K562 (cell line): ENCODE measurements around the gene NAT14. TPM values are rescaled to one million over a fixed set of nuclear protein-coding genes. Genes with fewer than 3 reads are reported as not detected.

Experiments
- ATAC-seq: fragments of 200-7000 bp; cut with Tn5 transposase; 3 replicates; pipeline ENCODE4 v1.9.1; 2020; ENCODE audit warnings: moderate library complexity
- BruUV-seq: library from RNA; stranded (reverse); fragments of 400-500 nt; replicated peaks from 2 replicates; lab custom pipeline; 2021; lab: Mats Ljungman, UMichigan
- CTCF ChIA-PET: fragments of 300-600 bp; formaldehyde crosslinking; extraction: SDS; loops from one replicate; lab custom pipeline; 2021; ENCODE audit warnings: low intra/inter-chr PET ratio; lab: Yijun Ruan, JAX
- POLR2A ChIA-PET: fragments of 300-600, 350-650 bp; sonication (Branson Sonifier 250); formaldehyde crosslinking; extraction: SDS; loops from one replicate; lab custom pipeline; 2021; ENCODE audit warnings: antibody characterized with exemption, inconsistent platforms; lab: Yijun Ruan, JAX
- DNase-seq, 4 experiments: peaks; one replicate each; pipeline versions ENCODE4 v3.0.0 to v3.0.0-alpha.2; 2011 to 2018; ENCODE audit warnings: low spot score in 3 of 4, mixed read lengths in 3 of 4; ENCODE audit errors: extremely low read depth in 1 of 4
- FAIRE-seq: peaks from 2 replicates; lab custom pipeline; 2011; peaks lifted over from hg19 to GRCh38; lab: Jason Lieb, UNC
- H2AFZ ChIP-seq: 2 replicates; pipeline ENCODE4 v1.6.0; 2011; ENCODE audit warnings: low read depth, low read length, control low read depth, inconsistent platforms
- H3K27ac ChIP-seq: fragments of 200-600 bp; 3 replicates; pipeline ENCODE4 v1.8.0; 2011; ENCODE audit warnings: low read depth, mild to moderate bottlenecking, control low read depth, inconsistent platforms, low read length, moderate library complexity, mixed read lengths; ENCODE audit errors: extremely low read depth
- H3K27me3 ChIP-seq, 2 experiments: fragments of 300-600 bp in 1 of 2; 2 replicates in 1 of 2; 3 replicates in 1 of 2; pipeline versions ENCODE4 v1.6.0 to v1.8.0; 2011; ENCODE audit warnings: inconsistent platforms in 2 of 2, low read length in 2 of 2, mild to moderate bottlenecking in 1 of 2, mixed read lengths in 1 of 2, moderate library complexity in 1 of 2; ENCODE audit not compliant: control insufficient read depth in 2 of 2, insufficient read depth in 2 of 2
- H3K36me3 ChIP-seq: fragments of 300-600 bp; 3 replicates; pipeline ENCODE4 v1.8.0; 2011; ENCODE audit warnings: mild to moderate bottlenecking, low read length, inconsistent platforms; ENCODE audit not compliant: control insufficient read depth, insufficient read depth
- H3K4me1 ChIP-seq, 2 experiments: fragments of 200-600 bp in 1 of 2; replicated peaks in 1 of 2; 2 replicates in 1 of 2; 3 replicates in 1 of 2; pipeline versions ENCODE4 v1.5.1 to v1.8.0; 2011; ENCODE audit warnings: inconsistent platforms in 2 of 2, low read length in 2 of 2, mild to moderate bottlenecking in 1 of 2, mixed read lengths in 1 of 2, moderate library complexity in 1 of 2; ENCODE audit not compliant: control insufficient read depth in 2 of 2, insufficient read depth in 2 of 2
- H3K4me2 ChIP-seq: 2 replicates; pipeline ENCODE4 v1.6.1; 2011; ENCODE audit warnings: low read length, control low read depth, inconsistent platforms, mixed read lengths; ENCODE audit not compliant: insufficient read depth
- H3K4me3 ChIP-seq: fragments of 200-600 bp; sonication (generic), shearing (Covaris generic); 2 replicates; pipeline ENCODE4 v1.5.1; 2016; ENCODE audit warnings: control low read depth, inconsistent platforms
- H3K79me2 ChIP-seq: fragments of 200-600 bp; 3 replicates; pipeline ENCODE4 v1.8.0; 2011; ENCODE audit warnings: low read length, inconsistent platforms; ENCODE audit not compliant: control insufficient read depth, insufficient read depth
- H3K9ac ChIP-seq, 2 experiments: 2 replicates each; pipeline versions ENCODE4 v1.6.0 to v1.6.1; 2011; ENCODE audit warnings: low read depth in 2 of 2, low read length in 2 of 2, control low read depth in 1 of 2, inconsistent platforms in 1 of 2, mild to moderate bottlenecking in 1 of 2, mixed read lengths in 1 of 2; ENCODE audit not compliant: insufficient read depth in 1 of 2
- H3K9me1 ChIP-seq: one replicate; pipeline ENCODE4 v1.6.0; 2011; ENCODE audit warnings: inconsistent platforms, mild to moderate bottlenecking, low read length, moderate library complexity; ENCODE audit not compliant: control insufficient read depth, insufficient read depth
- H3K9me3 ChIP-seq: replicated peaks from 2 replicates; pipeline ENCODE4 v1.5.1; 2011; ENCODE audit warnings: low read depth, low read length, inconsistent platforms; ENCODE audit not compliant: control insufficient read depth, insufficient read depth
- H4K20me1 ChIP-seq: replicated peaks from 2 replicates; pipeline ENCODE4 v1.6.1; 2011; ENCODE audit warnings: low read length, inconsistent platforms, mixed read lengths; ENCODE audit not compliant: control insufficient read depth, insufficient read depth
- CUX1 ChIP-seq: fragments of 200-800 bp; sonication (Bioruptor generic); IDR thresholded peaks from 2 replicates; pipeline ENCODE4 v1.6.1; 2016; ENCODE audit warnings: missing genetic modification characterization, missing compliant biosample characterization
- E2F6 ChIP-seq, 2 experiments: IDR thresholded peaks; 2 replicates each; pipeline ENCODE4 v1.6.1; 2011; ENCODE audit warnings: borderline replicate concordance in 1 of 2, control low read depth in 1 of 2, low read depth in 1 of 2, low read length in 1 of 2, mild to moderate bottlenecking in 1 of 2, mixed read lengths in 1 of 2, moderate library complexity in 1 of 2; ENCODE audit not compliant: insufficient read depth in 1 of 2, insufficient read length in 1 of 2, poor library complexity in 1 of 2, severe bottlenecking in 1 of 2; ENCODE audit errors: extremely low read depth in 1 of 2
- MNT ChIP-seq, 2 experiments: fragments of 450-650 bp; conservative IDR thresholded peaks; 2 replicates each; pipeline ENCODE4 v1.6.1; 2017; ENCODE audit warnings: mild to moderate bottlenecking in 2 of 2, moderate library complexity in 2 of 2
- PHTF2 ChIP-seq: fragments of 250-450 bp; sonication (Bioruptor Pico); IDR thresholded peaks from 2 replicates; pipeline ENCODE4 v1.5.0; 2021; ENCODE audit warnings: mild to moderate bottlenecking
- POLR2G ChIP-seq: fragments of 200-400 bp; formaldehyde crosslinking; IDR thresholded peaks from 2 replicates; pipeline ENCODE4 v1.6.1; 2017; ENCODE audit warnings: low read depth, mild to moderate bottlenecking, antibody characterized with exemption, low read length, moderate library complexity
- ZBTB7A ChIP-seq: IDR thresholded peaks from 2 replicates; pipeline ENCODE4 v1.6.1; 2011; ENCODE audit warnings: low read depth, mild to moderate bottlenecking, low read length, moderate library complexity, borderline replicate concordance; ENCODE audit not compliant: control insufficient read depth
- WGBS: fragments of 100-300 bp; shearing (Covaris generic); methylation state at CpG from one replicate; pipeline ENCODE4 v1.1.6; 2016; ENCODE audit warnings: low coverage, mixed read lengths; ENCODE audit not compliant: insufficient coverage; ENCODE audit errors: missing lambda C conversion rate; 5-methylcytosine and 5-hydroxymethylcytosine counted together
- in situ Hi-C: fragments of 300-500 bp; cut with MboI; formaldehyde crosslinking; loops from 4 replicates; pipeline ENCODE4 v1.15.0; 2018; ENCODE audit warnings: inconsistent platforms, mixed read lengths
- intact Hi-C: fragments of 100-400 bp; cut with micrococcal nuclease; formaldehyde crosslinking; loops from 2 replicates; pipeline ENCODE4 v1.14.2; 2022
- polyA plus RNA-seq, 8 experiments: library from polyadenylated mRNA; depleted of rRNA in 4 of 8; stranded (reverse) in 5 of 8; unstranded in 3 of 8; fragments of >200 nt; fragmentation: Nextera tagmentation in 2 of 8; fragmentation: Illumina TruSeq in 1 of 8; extraction: Ambion mirVana in 2 of 8; extraction: Trizol in 1 of 8; gene quantifications; 2 replicates each; pipeline versions ENCODE4 v1.2.1 to v1.2.3, GENCODE V29; 2011 to 2014; ENCODE audit warnings: inconsistent platforms in 1 of 8, missing spikeins in 1 of 8
- total RNA-seq, 7 experiments: library from RNA; depleted of rRNA in 6 of 7; stranded (reverse); fragments of >200 nt in 6 of 7; fragmentation: Illumina TruSeq in 2 of 7; extraction: Trizol in 2 of 7; gene quantifications; 2 replicates each; pipeline versions ENCODE4 v1.2.1 to v1.2.3, GENCODE V29; 2011 to 2021; ENCODE audit warnings: low replicate concordance in 1 of 7

Gene NAT14
- total and polyA plus RNA-seq, 9 of the 15 experiments (the other 6 are each of a cell fraction or from before 2014, with no cell fraction given): 2.4 to 77.0 (median 26.7) TPM

GRCh38 chr19:55441692-55442321 lies 43.2 kb upstream of the NAT14 start (continued):
- no peak for TF ChIP-seq CUX1 (CRISPR knock-in tag)

DNA sequence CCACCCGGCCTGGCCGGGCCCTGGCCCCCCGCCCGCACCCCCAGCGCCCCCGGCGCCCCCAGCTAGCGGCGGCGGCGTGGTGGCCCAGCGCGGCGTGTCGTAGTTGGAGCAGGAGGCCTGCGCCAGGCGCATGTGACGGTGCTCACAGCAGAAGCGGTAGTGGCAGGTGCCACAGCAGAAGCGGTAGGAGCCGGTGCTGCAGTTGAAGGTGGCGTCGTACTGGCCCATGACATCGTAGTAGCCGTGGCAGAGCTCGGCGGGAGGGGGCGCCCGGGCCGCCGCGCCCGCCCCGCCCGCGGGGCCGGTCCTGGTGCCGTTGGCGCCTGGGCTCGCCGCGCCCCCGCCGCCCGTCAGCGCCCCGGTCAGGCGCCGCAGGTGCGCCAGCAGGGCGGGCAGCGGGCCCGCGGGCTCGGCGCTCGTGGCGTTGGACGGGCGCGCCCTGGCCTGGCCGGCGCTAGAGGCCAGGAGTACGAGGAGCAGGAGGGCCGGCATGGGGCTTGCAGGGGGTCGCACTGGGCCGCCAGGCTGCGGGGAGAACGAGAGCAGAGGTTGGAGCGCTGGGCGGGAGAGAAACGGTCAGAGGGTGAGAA lies 42.5 kb upstream of the NAT14 start:
- peak overlapping the region in 1 of 2 experiments; percentile 61; a peak in 2 of 4 replicates for H3K9ac ChIP-seq
- DNase-seq (peak in 3 of 4 experiments; percentile 27 to 73 (median 71)), ATAC-seq (no peak), FAIRE-seq (no peak)
- 0 out of 2 replicates have a peak overlapping the region, but pooled peaks have one; percentile 0 for H3K4me3 ChIP-seq
- POLR2A ChIA-PET: no interaction called here
- H3K4me1 ChIP-seq: peaks cover 21 to 56% of the 10 kb centered on the region in 2 experiments
- H3K4me2 ChIP-seq: peak overlapping the region; percentile 44; the same call in 1 of the 2 replicates
- no peaks in the 10 kb centered on the region for H3K79me2 ChIP-seq
- BruUV-seq: no TSS peak
- intact Hi-C loops: no loop called here
- CTCF ChIA-PET: no interaction called here
- 0% methylated on average over 30 of the region's 72 CpGs for WGBS
- H3K27me3 ChIP-seq: peaks cover 6 to 26% of the 10 kb centered on the region in 2 experiments
- no peak overlapping the region for H3K27ac ChIP-seq
- no peaks in the 10 kb centered on the region for H3K36me3 ChIP-seq
- H3K9me3 ChIP-seq: no peaks in the 10 kb centered on the region
- peaks cover 10% of the 10 kb centered on the region for H4K20me1 ChIP-seq
- in situ Hi-C loops: loop anchor here (25.0 kb wide), 1 partner anchor 780 kb away; the partner anchor contains the start of gene LILRB4
- 0 out of 2 replicates have a peak overlapping the region, but pooled peaks have one; percentile 48 for H2AFZ ChIP-seq
- no peaks in the 10 kb centered on the region for H3K9me1 ChIP-seq
- TF ChIP-seq ZBTB7A (peak; percentile 30; the same call in 1 of the 2 replicates), POLR2G (0 out of 2 replicates have a peak, but pooled peaks have one; percentile 30), PHTF2 (CRISPR knock-in tag) (no peak), E2F6 (IDR thresholded peaks at IDR 0.05; ENCODE audit: borderline replicate concordance in 1 of 2, extremely low read depth in 1 of 2, insufficient read depth in 1 of 2, insufficient read length in 1 of 2, low read depth in 1 of 2, low read length in 1 of 2, poor library complexity in 1 of 2, severe bottlenecking in 1 of 2) (peak in 1 of 2 experiments; percentile 36), MNT (conservative IDR thresholded peaks at IDR 0.05) (no peak)
